ENCODE data around the gene RBBP8NL. TPM values are rescaled to one million over a fixed set of nuclear protein-coding genes. Genes with fewer than 3 reads are reported as not detected.
A peak's percentile ranks its signal among the peaks of the same experiment; 100 is the strongest.

Gene RBBP8NL
- total and polyA plus RNA-seq, 4 donors, result 0.21 to 1.3 (median 1.1) TPM

GRCh38 chr20:62372042-62372993 is 55.0 kb downstream of the RBBP8NL start:
- DNase-seq (no peak), ATAC-seq (ENCODE audit: insufficient read depth, low FRiP score) (no peak)
- Histone ChIP-seq H3K9me3 (ENCODE audit: control insufficient read depth in 4 of 4, insufficient read depth in 3 of 4, low read length in 3 of 4) (no peaks in the 10 kb centered on the region), H3K9ac (ENCODE audit: insufficient read depth in 1 of 2, low read length in 2 of 2) (no peak overlapping the region), H3K4me3 (no peak overlapping the region), H3K4me1 (ENCODE audit: control insufficient read depth in 5 of 5, insufficient read depth in 5 of 5, low read length in 5 of 5) (peaks cover 0 to 72% (median 47%) of the 10 kb centered on the region in 5 donors), H3K27me3 (ENCODE audit: control insufficient read depth in 3 of 3, insufficient read depth in 3 of 3, low read length in 2 of 3) (no peaks in the 10 kb centered on the region), H3K27ac (ENCODE audit: low read depth in 1 of 2, low read length in 1 of 2) (no peak overlapping the region), H3K36me3 (ENCODE audit: control insufficient read depth in 4 of 4, insufficient read depth in 4 of 4, low read length in 4 of 4) (no peaks in the 10 kb centered on the region)
- TF ChIP-seq CTCF (IDR thresholded peaks at IDR 0.05; ENCODE audit: control extremely low read depth, extremely low read depth), result no peak
- 87 to 89% methylated on average over 26 to 29 of the region's 29 CpGs for WGBS, 2 donors

- Histone ChIP-seq H3K27me3 (ENCODE audit: control insufficient read depth in 3 of 3, insufficient read depth in 3 of 3, low read length in 2 of 3) (no peaks in the 10 kb centered on the region), H3K4me3 (no peak overlapping the region), H3K27ac (ENCODE audit: low read depth in 1 of 2, low read length in 1 of 2) (no peak overlapping the region), H3K36me3 (ENCODE audit: control insufficient read depth in 4 of 4, insufficient read depth in 4 of 4, low read length in 4 of 4) (no peaks in the 10 kb centered on the region), H3K4me1 (ENCODE audit: control insufficient read depth in 5 of 5, insufficient read depth in 5 of 5, low read length in 5 of 5) (peaks cover 0 to 65% (median 40%) of the 10 kb centered on the region in 5 donors), H3K9me3 (ENCODE audit: control insufficient read depth in 4 of 4, insufficient read depth in 3 of 4, low read length in 3 of 4) (no peaks in the 10 kb centered on the region), H3K9ac (ENCODE audit: insufficient read depth in 1 of 2, low read length in 2 of 2) (no peak overlapping the region)
- no peak for DNase-seq
- 92 to 95% methylated on average over 8 of the region's 8 CpGs for WGBS, 2 donors
- no peak for ATAC-seq (ENCODE audit: insufficient read depth, low FRiP score)
- TF ChIP-seq CTCF (IDR thresholded peaks at IDR 0.05; ENCODE audit: control extremely low read depth, extremely low read depth), result no peak
These were observed 55.7 kb downstream of the RBBP8NL start for GRCh38 chr20:62371588-62372041.

GRCh38 chr20:62370807-62371587 is 56.3 kb downstream of the RBBP8NL start:
- no peak for TF ChIP-seq CTCF (IDR thresholded peaks at IDR 0.05; ENCODE audit: control extremely low read depth, extremely low read depth)
- Histone ChIP-seq H3K27me3 (ENCODE audit: control insufficient read depth in 3 of 3, insufficient read depth in 3 of 3, low read length in 2 of 3) (no peaks in the 10 kb centered on the region), H3K9me3 (ENCODE audit: control insufficient read depth in 4 of 4, insufficient read depth in 3 of 4, low read length in 3 of 4) (no peaks in the 10 kb centered on the region), H3K4me1 (ENCODE audit: control insufficient read depth in 5 of 5, insufficient read depth in 5 of 5, low read length in 5 of 5) (peaks cover 0 to 62% (median 43%) of the 10 kb centered on the region in 5 donors), H3K4me3 (no peak overlapping the region), H3K36me3 (ENCODE audit: control insufficient read depth in 4 of 4, insufficient read depth in 4 of 4, low read length in 4 of 4) (no peaks in the 10 kb centered on the region), H3K27ac (ENCODE audit: low read depth in 1 of 2, low read length in 1 of 2) (peak overlapping the region in 1 of 2 donors; percentile 34), H3K9ac (ENCODE audit: insufficient read depth in 1 of 2, low read length in 2 of 2) (no peak overlapping the region)
- DNase-seq, result no peak
- no peak for ATAC-seq (ENCODE audit: insufficient read depth, low FRiP score)
- 63 to 76% methylated on average over 18 of the region's 18 CpGs for whole genome bisulfite sequencing, 2 donors

All from lung (tissue), 12 donors.